OCI-LY7 (cell line): ENCODE data around the gene CALCB. TPM values are rescaled to one million over a fixed set of nuclear protein-coding genes. Genes with fewer than 3 reads are reported as not detected.
"Not testable (repeated sequence)": the region's sequence is repeated elsewhere in the genome, so short reads cannot be mapped to it uniquely, and the experiment has no call there.

ENCODE experiments used
- BruUV-seq: library from RNA; stranded (reverse); fragments of 400-500 nt; replicated peaks from 2 replicates; lab custom pipeline; 2021; lab: Mats Ljungman, UMichigan
- CTCF ChIA-PET: fragments of 300-600 bp; sonication (Branson Sonifier 250); formaldehyde crosslinking; loops from one replicate; lab custom pipeline; 2022; ENCODE audit warnings: antibody characterized with exemption; ENCODE audit not compliant: unreplicated experiment; lab: Charles Lee
- POLR2A ChIA-PET: fragments of 300-600 bp; sonication (Branson Sonifier 250); formaldehyde crosslinking; loops from one replicate; lab custom pipeline; 2022; ENCODE audit warnings: antibody characterized with exemption; lab: Charles Lee
- DNase-seq: peaks from one replicate; pipeline ENCODE4 v3.0.0-alpha.2; 2015; ENCODE audit warnings: low spot score
- H2AFZ ChIP-seq: fragments of 200-600 bp; sonication (generic), shearing (Covaris generic); 2 replicates; pipeline ENCODE4 v1.6.1; 2014; ENCODE audit warnings: mild to moderate bottlenecking, antibody characterized with exemption, low read length, moderate library complexity
- H3K27ac ChIP-seq: fragments of 200-600 bp; sonication (generic); 2 replicates; pipeline ENCODE4 v1.5.1; 2014; ENCODE audit warnings: mixed run types, low read depth, mild to moderate bottlenecking, moderate library complexity, low read length, inconsistent platforms; ENCODE audit not compliant: poor library complexity, severe bottlenecking
- H3K36me3 ChIP-seq: fragments of 200-600 bp; sonication (generic); 2 replicates; pipeline ENCODE4 v1.6.1; 2014; ENCODE audit warnings: mild to moderate bottlenecking, antibody characterized with exemption, low read length, moderate library complexity, mixed read lengths; ENCODE audit not compliant: insufficient read depth
- H3K4me1 ChIP-seq: fragments of 200-600 bp; sonication (generic); 2 replicates; pipeline ENCODE4 v1.5.1; 2014; ENCODE audit warnings: mild to moderate bottlenecking, low read length; ENCODE audit not compliant: insufficient read depth, poor library complexity, severe bottlenecking
- H3K4me2 ChIP-seq: fragments of 200-600 bp; sonication (generic); 2 replicates; pipeline ENCODE4 v1.6.1; 2014; ENCODE audit warnings: mild to moderate bottlenecking, low read length
- H3K4me3 ChIP-seq: fragments of 200-600 bp; sonication (generic); 2 replicates; pipeline ENCODE4 v1.5.1; 2014; ENCODE audit warnings: mild to moderate bottlenecking, low read depth, low read length; ENCODE audit not compliant: poor library complexity, severe bottlenecking
- H3K79me2 ChIP-seq: fragments of 200-600 bp; sonication (generic); 2 replicates; pipeline ENCODE4 v1.6.1; 2016; ENCODE audit warnings: low read depth, mild to moderate bottlenecking, low read length, moderate library complexity, mixed read lengths; ENCODE audit not compliant: insufficient read depth
- H3K9me2 ChIP-seq: fragments of 200-600 bp; sonication (generic); 2 replicates; pipeline ENCODE4 v1.6.1; 2016; ENCODE audit warnings: mild to moderate bottlenecking, low read length, mixed read lengths; ENCODE audit not compliant: insufficient read depth
- H3K9me3 ChIP-seq: fragments of 200-600 bp; sonication (generic); 2 replicates; pipeline ENCODE4 v1.6.1; 2014; ENCODE audit warnings: mild to moderate bottlenecking, mixed run types, low read length, mixed read lengths
- H4K20me1 ChIP-seq: fragments of 200-600 bp; sonication (generic); 2 replicates; pipeline ENCODE4 v1.6.1; 2014; ENCODE audit warnings: mild to moderate bottlenecking, antibody characterized with exemption, low read length, moderate library complexity, mixed read lengths; ENCODE audit not compliant: insufficient read depth
- CTCF ChIP-seq: fragments of 200-600 bp; sonication (generic); conservative IDR thresholded peaks from 2 replicates; pipeline ENCODE4 v1.5.1; 2014; ENCODE audit warnings: mild to moderate bottlenecking, antibody characterized with exemption, low read length, moderate library complexity, mixed read lengths
- EZH2phosphoT487 ChIP-seq: fragments of 200-600 bp; sonication (generic); IDR thresholded peaks from 2 replicates; pipeline ENCODE4 v1.6.1; 2018; ENCODE audit warnings: low read depth, borderline replicate concordance, mild to moderate bottlenecking, mixed run types, antibody characterized with exemption, low read length, moderate library complexity, mixed read lengths
- intact Hi-C: fragments of 100-400 bp; cut with micrococcal nuclease; formaldehyde crosslinking; loops from one replicate; pipeline ENCODE4 v1.10.0; 2022; ENCODE audit not compliant: unreplicated experiment
- total RNA-seq, 2 experiments: library from RNA; depleted of rRNA in 1 of 2; stranded (reverse); fragments of >200 nt in 1 of 2; shearing (Covaris generic) in 1 of 2; gene quantifications; 2 replicates each; pipeline ENCODE4 v1.2.3, GENCODE V29; 2014 to 2022

Gene CALCB
- total RNA-seq, 2 experiments from 2014 or later, result 0.44 TPM; not detected in 1

- CTCF ChIA-PET, result no interaction called here
Measured at GRCh38 chr11:15027956-15028355, 45.4 kb upstream of the CALCB start.

GRCh38 chr11:15028379-15028778, 45.0 kb upstream of the CALCB start:
- intact Hi-C loops, result no loop called here
- Histone ChIP-seq H4K20me1 (no peaks in the 10 kb centered on the region), H3K4me3 (no peak overlapping the region), H3K4me2 (no peak overlapping the region), H3K9me3 (0 out of 2 replicates have a peak, but pooled peaks cover 3% of the 10 kb centered on the region), H3K4me1 (no peaks in the 10 kb centered on the region), H3K27ac (no peak overlapping the region), H2AFZ (no peak overlapping the region), H3K79me2 (no peaks in the 10 kb centered on the region), H3K9me2 (no peaks in the 10 kb centered on the region), H3K36me3 (no peaks in the 10 kb centered on the region)
- TF ChIP-seq EZH2phosphoT487, result no peak
- BruUV-seq, result no TSS peak
- CTCF ChIA-PET, result no interaction called here
- DNase-seq, result no peak
- POLR2A ChIA-PET, result no interaction called here

More at GRCh38 chr11:15027956-15028355, 45.4 kb upstream of the CALCB start:
- Histone ChIP-seq H4K20me1 (no peaks in the 10 kb centered on the region), H2AFZ (no peak overlapping the region), H3K4me1 (no peaks in the 10 kb centered on the region), H3K27ac (no peak overlapping the region), H3K9me2 (no peaks in the 10 kb centered on the region), H3K79me2 (no peaks in the 10 kb centered on the region), H3K36me3 (no peaks in the 10 kb centered on the region), H3K9me3 (0 out of 2 replicates have a peak, but pooled peaks cover 3% of the 10 kb centered on the region), H3K4me2 (no peak overlapping the region), H3K4me3 (no peak overlapping the region)
- DNase-seq, result no peak
- TF ChIP-seq EZH2phosphoT487 (no peak), CTCF (no peak)
- no TSS peak for BruUV-seq
- POLR2A ChIA-PET, result no interaction called here
- intact Hi-C loops, result no loop called here

GRCh38 chr11:15031945-15032344, 41.4 kb upstream of the CALCB start:
- H3K79me2 ChIP-seq, H3K9me3 ChIP-seq, DNase-seq, POLR2A ChIA-PET, H2AFZ ChIP-seq, H3K27ac ChIP-seq, H3K4me2 ChIP-seq, H3K4me1 ChIP-seq, BruUV-seq, intact Hi-C loops, CTCF ChIA-PET, H3K36me3 ChIP-seq, H3K9me2 ChIP-seq, H4K20me1 ChIP-seq, H3K4me3 ChIP-seq: not testable (repeated sequence)
